Measurements from ENCODE around the gene CLEC2D. TPM values are rescaled to one million over a fixed set of nuclear protein-coding genes. Genes with fewer than 3 reads are reported as not detected.
"Not testable (repeated sequence)": the region's sequence is repeated elsewhere in the genome, so short reads cannot be mapped to it uniquely, and the experiment has no call there.

CLEC2D gene
- total RNA-seq, 1 experiment from 2014 or later: 0.69 TPM

GRCh38 chr12:9699898-9700605, 30.5 kb downstream of the CLEC2D start:
- DNase-seq (ENCODE audit: low spot score): no peak

GRCh38 chr12:9700606-9700956, 31.1 kb downstream of the CLEC2D start:
- DNase-seq (ENCODE audit: low spot score): no peak

GRCh38 chr12:9701380-9702154, 32.1 kb downstream of the CLEC2D start:
- no peak for DNase-seq (ENCODE audit: low spot score)

- DNase-seq (ENCODE audit: low spot score): no peak
Measured at GRCh38 chr12:9702255-9702654, 32.7 kb downstream of the CLEC2D start.

- DNase-seq (ENCODE audit: low spot score): not testable (repeated sequence)
Measured at GRCh38 chr12:9704561-9704960, 35.0 kb downstream of the CLEC2D start.

GRCh38 chr12:9706086-9706685, 36.7 kb downstream of the CLEC2D start:
- no peak for DNase-seq (ENCODE audit: low spot score)

- DNase-seq (ENCODE audit: low spot score): no peak
Measured at GRCh38 chr12:9707356-9707755, 37.8 kb downstream of the CLEC2D start.

- DNase-seq (ENCODE audit: low spot score): peak; percentile 38
Measured at GRCh38 chr12:9707864-9708808, 38.6 kb downstream of the CLEC2D start.

GRCh38 chr12:9708853-9709252, 39.3 kb downstream of the CLEC2D start:
- no peak for DNase-seq (ENCODE audit: low spot score)

GRCh38 chr12:9710584-9711375, 41.3 kb downstream of the CLEC2D start:
- DNase-seq (ENCODE audit: low spot score): no peak

- no peak for DNase-seq (ENCODE audit: low spot score)
Measured at GRCh38 chr12:9711664-9712063, 42.2 kb downstream of the CLEC2D start.

- not testable (repeated sequence) for DNase-seq (ENCODE audit: low spot score)
Measured at GRCh38 chr12:9713032-9713558, 43.6 kb downstream of the CLEC2D start.

GRCh38 chr12:9717070-9717925, 47.8 kb downstream of the CLEC2D start:
- no peak for DNase-seq (ENCODE audit: low spot score)

- DNase-seq (ENCODE audit: low spot score): no peak
Measured at GRCh38 chr12:9718968-9719367, 49.5 kb downstream of the CLEC2D start.

- DNase-seq (ENCODE audit: low spot score): no peak
Measured at GRCh38 chr12:9719790-9720189, 50.3 kb downstream of the CLEC2D start.

- DNase-seq (ENCODE audit: low spot score): peak; percentile 24
Measured at GRCh38 chr12:9721394-9722092, 52.0 kb downstream of the CLEC2D start.

- no peak for DNase-seq (ENCODE audit: low spot score)
Measured at GRCh38 chr12:9724023-9724422, 54.5 kb downstream of the CLEC2D start.

GRCh38 chr12:9725213-9725870, 55.8 kb downstream of the CLEC2D start:
- DNase-seq (ENCODE audit: low spot score): no peak

GRCh38 chr12:9727813-9728212, 58.3 kb downstream of the CLEC2D start:
- DNase-seq (ENCODE audit: low spot score): no peak
